ENCODE results near the gene PPP2CA. TPM values are rescaled to one million over a fixed set of nuclear protein-coding genes. Genes with fewer than 3 reads are reported as not detected.

PPP2CA gene
- 43.4 and 88.9 TPM in 2 replicates for total RNA-seq

DNA sequence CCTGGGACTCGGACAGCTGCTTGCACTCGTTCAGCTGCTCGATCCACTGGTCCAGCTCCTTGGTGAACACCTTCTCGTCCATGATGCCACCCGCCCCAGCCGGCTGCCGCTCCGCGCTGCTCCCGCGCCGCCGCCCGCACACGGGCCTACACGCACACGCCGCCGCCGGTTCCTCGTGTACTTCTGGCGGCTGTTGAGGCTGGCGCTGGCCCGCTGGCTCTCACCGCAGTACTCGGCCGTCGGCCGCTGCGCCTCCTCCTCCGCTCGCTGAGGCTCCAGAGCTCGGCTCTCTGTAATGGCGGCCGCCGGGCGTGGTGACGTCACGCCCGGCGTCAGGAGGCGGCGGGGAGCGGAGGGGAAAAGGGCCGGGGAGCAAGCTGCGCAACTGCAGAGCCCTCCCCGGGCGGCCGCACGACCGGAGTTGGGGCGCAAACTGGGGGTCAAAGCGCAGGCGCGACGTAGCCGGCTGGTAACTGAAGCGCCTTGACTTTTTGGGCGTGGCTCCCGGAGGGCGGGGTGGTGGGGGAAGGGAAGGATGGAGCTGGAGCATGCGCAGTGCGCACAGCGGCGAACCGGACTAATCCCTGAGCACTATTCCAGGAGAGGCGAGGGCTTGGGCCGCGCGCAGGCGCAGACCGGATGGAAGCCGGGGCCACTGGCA, at the start of gene PPP2CA:
PPP2CA (minus strand) TSS at position 294 of the 661 bp plus-strand sequence; CDS start at position 82, 212 bp downstream.

DNA sequence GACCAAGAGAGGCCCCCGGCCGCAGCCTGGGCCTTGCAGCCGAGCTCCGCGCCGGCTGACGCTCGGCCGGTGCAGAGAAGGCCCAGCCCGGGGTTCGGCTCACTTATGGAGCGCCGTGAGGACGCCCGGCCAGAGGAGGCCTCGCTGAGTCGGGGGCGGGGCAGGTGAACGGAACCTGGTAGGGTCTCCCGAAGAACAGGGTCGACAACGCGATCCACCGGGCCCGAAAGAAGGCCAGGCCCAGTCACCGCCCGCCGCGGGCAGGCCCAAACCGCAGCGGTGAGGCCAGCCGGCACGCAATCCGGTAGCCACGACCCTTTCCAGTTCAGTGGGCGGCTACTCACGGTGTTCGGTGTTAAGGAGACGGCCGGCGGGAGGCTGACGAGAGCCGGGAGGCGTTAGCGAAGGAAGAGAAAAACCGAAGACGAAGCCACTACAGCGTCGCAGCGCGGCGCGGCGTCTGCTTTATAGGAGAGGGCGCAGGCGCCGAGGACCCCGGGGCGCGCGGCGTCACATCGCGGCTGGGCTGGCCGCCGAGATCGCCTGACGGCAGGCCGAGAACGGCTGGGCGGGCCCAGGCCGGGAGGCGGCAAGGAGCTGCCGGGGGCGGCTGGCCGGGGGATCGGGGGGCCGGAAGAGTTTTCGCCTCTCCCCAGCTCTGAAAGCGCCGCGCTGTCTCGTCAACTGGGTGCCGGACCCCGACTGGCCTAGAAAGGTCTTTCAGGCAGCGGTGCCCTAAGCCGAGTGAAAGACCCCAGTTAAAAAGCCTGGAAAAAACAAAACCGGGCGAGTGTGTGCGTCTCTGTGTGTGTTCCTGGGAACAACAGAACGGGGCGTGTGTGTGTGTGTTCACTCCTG, 49.1 kb downstream of the PPP2CA start, which contains the start of gene SKP1:
SKP1 (minus strand) TSS at position 440 of the 858 bp plus-strand sequence. CDS start 2,928 bp downstream, outside the sequence.

Other genes with a start within 250 kb of the PPP2CA start
- 195 and 317 TPM in 2 replicates for gene VDAC1, start 221.1 kb downstream of the PPP2CA start, total RNA-seq
- gene TCF7, start 111.4 kb downstream of the PPP2CA start, total RNA-seq: 0.16 and 0.31 TPM in 2 replicates
- 124 and 322 TPM in 2 replicates for gene SKP1, start 49.1 kb downstream of the PPP2CA start, total RNA-seq
- gene CDKL3, start 141.1 kb upstream of the PPP2CA start, total RNA-seq: 0.16 and 0.19 TPM in 2 replicates
- 18.0 and 29.0 TPM in 2 replicates for gene UBE2B, start 145.5 kb upstream of the PPP2CA start, total RNA-seq
- 23.7 and 33.4 TPM in 2 replicates for gene CDKN2AIPNL, start 185.8 kb upstream of the PPP2CA start, total RNA-seq

Data from bladder microvascular endothelial cell (primary cell).